Ovary (tissue), 9 donors: ENCODE measurements around the gene HSPBP1. TPM values are rescaled to one million over a fixed set of nuclear protein-coding genes. Genes with fewer than 3 reads are reported as not detected.

Experiments
- DNase-seq, 5 donors: peaks; one replicate each; pipeline ENCODE4 v3.0.0-alpha.2; 2019 to 2020
- H3K27ac ChIP-seq, 2 donors: fragments of 200-600 bp; one replicate each; pipeline versions ENCODE4 v1.5.1 to v1.8.0; 2019 to 2022
- H3K27me3 ChIP-seq: fragments of 200-600 bp; one replicate; pipeline ENCODE4 v1.8.0; 2022
- H3K36me3 ChIP-seq: fragments of 200-600 bp; sonication (generic); one replicate; pipeline ENCODE4 v1.5.1; 2019
- H3K4me1 ChIP-seq: one replicate; pipeline ENCODE4 v1.8.1; 2013; ENCODE audit warnings: mild to moderate bottlenecking, moderate library complexity; ENCODE audit not compliant: insufficient read depth
- H3K4me3 ChIP-seq: fragments of 200-600 bp; sonication (generic); one replicate; pipeline ENCODE4 v1.5.1; 2017
- H3K9me3 ChIP-seq, 2 donors: fragments of 200-600 bp in 1 of 2; sonication (generic) in 1 of 2; one replicate each; pipeline versions ENCODE4 v1.5.1 to v1.8.1; 2013 to 2019; ENCODE audit warnings: mild to moderate bottlenecking in 1 of 2, moderate library complexity in 1 of 2
- CTCF ChIP-seq, 3 donors: fragments of 450-650 bp in 2 of 3; fragments of 200-600 bp in 1 of 3; IDR thresholded peaks; one replicate each; pipeline versions ENCODE4 v1.5.1 to v1.8.0; 2016 to 2022; ENCODE audit warnings: antibody characterized with exemption in 3 of 3, mild to moderate bottlenecking in 1 of 3
- EP300 ChIP-seq: sonication (generic); formaldehyde crosslinking; IDR thresholded peaks from one replicate; pipeline ENCODE4 v1.6.1; 2017; ENCODE audit warnings: antibody characterized with exemption
- POLR2A ChIP-seq: fragments of 450-650 bp; IDR thresholded peaks from one replicate; pipeline ENCODE4 v1.6.1; 2017; ENCODE audit warnings: antibody characterized with exemption, mild to moderate bottlenecking, moderate library complexity
- WGBS, 3 donors: extraction: QIAGEN DNeasy Blood & Tissue Kit in 1 of 3; methylation state at CpG; one replicate each; pipeline versions ENCODE4 v1.1.5 to v1.1.7; 2013 to 2017; 5-methylcytosine and 5-hydroxymethylcytosine counted together
- intact Hi-C, 4 donors: fragments of 100-400 bp; cut with DNase I; formaldehyde crosslinking; loops; one replicate each; pipeline versions ENCODE4 v1.11.0 to v1.15.1; 2022 to 2023
- polyA plus RNA-seq, 2 donors: library from polyadenylated mRNA; stranded (reverse); fragments of 200-250 nt in 1 of 2; fragments of 350-450 nt in 1 of 2; fragmentation: Illumina TruSeq in 1 of 2; extraction: RNeasy Lipid Tissue Mini Kit (QIAGEN cat#74804) in 1 of 2; gene quantifications; one replicate each; pipeline ENCODE4 v1.2.3, GENCODE V29; 2013 to 2014
- total RNA-seq, 7 donors: library from RNA; depleted of rRNA in 2 of 7; stranded (reverse); fragments of >200 nt in 2 of 7; fragmentation: NEBNext Ultra II Directional in 3 of 7; extraction: Animal tissue kit (Norgen Biotek cat#: 25700) in 3 of 7; gene quantifications; one replicate each; pipeline versions ENCODE4 v1.1.0 to v1.2.4, GENCODE V29; 2016 to 2023
- donor health status: DM: no; HTN: no; CAD: no; lungs with moderate emphysema.
- donor health status: DM: no; HTN: no; CAD: no.
- donor health status: Bipolar disorder and iron deficiency.
- donor health status: DM: yes; HTN: yes; CAD: no.
- donor health status: DM: no; HTN: no; CAD: no.
- donor health status: DM: yes; HTN: yes; CAD: no.

The HSPBP1 gene
- total and polyA plus RNA-seq, 9 donors: 3.6 to 40.7 (median 31.8) TPM

GRCh38 chr19:55272142-55272541 is 7.8 kb downstream of the HSPBP1 start:
- Histone ChIP-seq H3K36me3 (no peaks in the 10 kb centered on the region), H3K4me3 (no peak overlapping the region), H3K27ac (no peak overlapping the region), H3K27me3 (no peaks in the 10 kb centered on the region), H3K9me3 (no peaks in the 10 kb centered on the region), H3K4me1 (no peaks in the 10 kb centered on the region)
- intact Hi-C loops: no loop called here
- TF ChIP-seq CTCF (IDR thresholded peaks at IDR 0.05) (no peak), POLR2A (no peak), EP300 (no peak)
- 90 to 92% (median 92%) methylated on average over 18 of the region's 18 CpGs for whole genome bisulfite sequencing, 3 donors
- DNase-seq: no peak

GRCh38 chr19:55270172-55270942 is 9.6 kb downstream of the HSPBP1 start:
- WGBS, 3 donors: 87 to 92% (median 90%) methylated on average over 25 of the region's 25 CpGs
- DNase-seq: no peak
- intact Hi-C loops: no loop called here
- no peak overlapping the region for H3K27ac ChIP-seq
- TF ChIP-seq EP300 (no peak), POLR2A (no peak), CTCF (IDR thresholded peaks at IDR 0.05) (no peak)
- H3K9me3 ChIP-seq: no peaks in the 10 kb centered on the region
- no peaks in the 10 kb centered on the region for H3K4me1 ChIP-seq
- no peak overlapping the region for H3K4me3 ChIP-seq
- H3K27me3 ChIP-seq: no peaks in the 10 kb centered on the region
- no peaks in the 10 kb centered on the region for H3K36me3 ChIP-seq

- no peak for DNase-seq
- no peak overlapping the region for H3K27ac ChIP-seq
- no peaks in the 10 kb centered on the region for H3K27me3 ChIP-seq
- H3K9me3 ChIP-seq: no peaks in the 10 kb centered on the region
- H3K4me1 ChIP-seq: no peaks in the 10 kb centered on the region
- no peaks in the 10 kb centered on the region for H3K36me3 ChIP-seq
- TF ChIP-seq EP300 (no peak), CTCF (IDR thresholded peaks at IDR 0.05) (no peak), POLR2A (no peak)
- 67 to 72% (median 67%) methylated on average over 8 of the region's 8 CpGs for WGBS, 3 donors
- intact Hi-C loops: no loop called here
- no peak overlapping the region for H3K4me3 ChIP-seq
Measured at GRCh38 chr19:55269299-55269698, 10.6 kb downstream of the HSPBP1 start.

- Histone ChIP-seq H3K4me3 (no peak overlapping the region), H3K27me3 (no peaks in the 10 kb centered on the region), H3K27ac (no peak overlapping the region), H3K9me3 (no peaks in the 10 kb centered on the region), H3K4me1 (no peaks in the 10 kb centered on the region), H3K36me3 (no peaks in the 10 kb centered on the region)
- intact Hi-C loops: no loop called here
- no peak for TF ChIP-seq CTCF (IDR thresholded peaks at IDR 0.05)
- no peak for DNase-seq
- WGBS, 3 donors: 96 to 97% (median 97%) methylated on average over 4 of the region's 4 CpGs
Measured at GRCh38 chr19:55266840-55267239, 13.1 kb downstream of the HSPBP1 start.
